GM23248 (cell line): ENCODE measurements around the gene NEK6. TPM values are rescaled to one million over a fixed set of nuclear protein-coding genes. Genes with fewer than 3 reads are reported as not detected.

Source experiments
- DNase-seq: peaks from one replicate; pipeline ENCODE4 v3.0.0-alpha.2; 2015
- H2AFZ ChIP-seq: fragments of 200-600 bp; sonication (generic); 2 replicates; pipeline ENCODE4 v1.6.1; 2016; ENCODE audit warnings: antibody characterized with exemption
- H3F3A ChIP-seq: fragments of 200-600 bp; sonication (generic); 2 replicates; pipeline ENCODE4 v1.6.1; 2016; ENCODE audit warnings: mild to moderate bottlenecking, antibody characterized with exemption, mixed run types; ENCODE audit not compliant: insufficient read depth
- H3K27ac ChIP-seq: fragments of 200-600 bp; sonication (generic); 2 replicates; pipeline ENCODE4 v1.5.1; 2016; ENCODE audit warnings: mild to moderate bottlenecking
- H3K27me3 ChIP-seq: fragments of 200-600 bp; sonication (generic); replicated peaks from 2 replicates; pipeline ENCODE4 v1.6.1; 2016; ENCODE audit warnings: mild to moderate bottlenecking; ENCODE audit not compliant: insufficient read depth
- H3K36me3 ChIP-seq: fragments of 200-600 bp; sonication (generic); 2 replicates; pipeline ENCODE4 v1.6.1; 2016; ENCODE audit warnings: low read depth, mild to moderate bottlenecking
- H3K4me1 ChIP-seq: fragments of 200-600 bp; sonication (generic); 2 replicates; pipeline ENCODE4 v1.6.1; 2016; ENCODE audit warnings: mild to moderate bottlenecking; ENCODE audit not compliant: insufficient read depth
- H3K4me2 ChIP-seq: fragments of 200-600 bp; sonication (generic); one replicate; pipeline ENCODE4 v1.6.1; 2016; ENCODE audit warnings: mild to moderate bottlenecking; ENCODE audit not compliant: unreplicated experiment
- H3K4me3 ChIP-seq: fragments of 200-600 bp; sonication (generic); 2 replicates; pipeline ENCODE4 v1.5.1; 2016; ENCODE audit warnings: mild to moderate bottlenecking
- H3K79me2 ChIP-seq: fragments of 200-600 bp; sonication (generic); 2 replicates; pipeline ENCODE4 v1.6.1; 2016; ENCODE audit warnings: mild to moderate bottlenecking; ENCODE audit not compliant: insufficient read depth
- H3K9ac ChIP-seq: fragments of 200-600 bp; sonication (generic); 2 replicates; pipeline ENCODE4 v1.6.1; 2016; ENCODE audit warnings: mild to moderate bottlenecking
- H3K9me2 ChIP-seq: fragments of 200-600 bp; sonication (generic); 2 replicates; pipeline ENCODE4 v1.6.1; 2016; ENCODE audit warnings: mixed run types, mild to moderate bottlenecking, moderate library complexity; ENCODE audit not compliant: insufficient read depth
- H3K9me3 ChIP-seq: fragments of 200-600 bp; sonication (generic); one replicate; pipeline ENCODE4 v1.6.1; 2017; ENCODE audit warnings: low read depth
- H4K20me1 ChIP-seq: fragments of 200-600 bp; sonication (generic); 2 replicates; pipeline ENCODE4 v1.6.0; 2016; ENCODE audit not compliant: insufficient read depth
- EZH2 ChIP-seq: fragments of 200-600 bp; sonication (generic); IDR thresholded peaks from 2 replicates; pipeline ENCODE4 v1.6.1; 2018; ENCODE audit warnings: antibody characterized with exemption, mild to moderate bottlenecking; ENCODE audit not compliant: insufficient read depth, poor library complexity, severe bottlenecking
- EZH2phosphoT487 ChIP-seq: fragments of 200-600 bp; sonication (generic); IDR thresholded peaks from 2 replicates; pipeline ENCODE4 v1.6.1; 2018; ENCODE audit warnings: antibody characterized with exemption, moderate library complexity, mild to moderate bottlenecking, low read depth; ENCODE audit not compliant: insufficient read depth
- WGBS, 2 experiments: methylation state at CpG; one replicate each; pipeline ENCODE4 v1.1.6; 2015 to 2017; ENCODE audit warnings: low lambda C conversion rate in 2 of 2, low coverage in 1 of 2; ENCODE audit errors: missing lambda C conversion rate in 2 of 2; 5-methylcytosine and 5-hydroxymethylcytosine counted together
- in situ Hi-C: fragments of 300-500 bp; cut with MboI; formaldehyde crosslinking; loops from 2 replicates; pipeline ENCODE4 v1.15.0; 2020
- polyA plus RNA-seq: library from polyadenylated mRNA; unstranded; fragments of >200 nt; fragmentation: Nextera tagmentation; extraction: Ambion mirVana; gene quantifications from 2 replicates; pipeline ENCODE4 v1.2.1, GENCODE V29; 2016
- total RNA-seq: library from RNA; depleted of rRNA; stranded (reverse); fragments of >200 nt; shearing (Covaris generic); gene quantifications from 2 replicates; pipeline ENCODE4 v1.2.3, GENCODE V29; 2014

Gene NEK6
- total and polyA plus RNA-seq, 2 experiments from 2014 or later, result 43.7 to 69.6 TPM

DNA sequence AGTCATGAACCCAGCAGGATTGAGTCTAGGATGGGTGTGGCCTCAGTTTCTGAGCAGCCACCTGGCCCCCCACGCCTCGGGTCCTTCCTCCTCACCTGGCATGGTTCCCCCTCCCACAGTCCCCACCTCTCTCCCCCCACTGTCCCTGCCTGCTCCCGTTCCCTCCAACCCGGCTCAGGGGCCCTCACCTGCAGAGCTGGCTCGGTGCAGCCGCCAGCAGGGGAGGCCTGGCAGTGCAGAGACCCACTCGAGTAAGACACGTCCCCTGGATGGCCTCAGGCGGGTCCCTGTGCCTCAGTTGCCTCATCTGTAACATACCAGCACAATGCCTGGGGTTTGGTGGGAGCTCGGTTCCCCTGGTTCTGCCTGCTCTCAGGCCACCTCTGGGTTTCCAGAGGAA is 66.2 kb downstream of the NEK6 start:
- Histone ChIP-seq H3K4me2 (no peak overlapping the region), H4K20me1 (no peaks in the 10 kb centered on the region), H3K4me1 (no peaks in the 10 kb centered on the region), H3K9me3 (no peaks in the 10 kb centered on the region), H3K27me3 (no peaks in the 10 kb centered on the region), H3K36me3 (peaks cover 27% of the 10 kb centered on the region), H3K27ac (no peak overlapping the region), H3K9ac (no peak overlapping the region), H3K4me3 (no peak overlapping the region), H2AFZ (no peak overlapping the region), H3K9me2 (no peaks in the 10 kb centered on the region), H3K79me2 (peaks cover 20% of the 10 kb centered on the region; the same call in 1 of the 2 replicates), H3F3A (peaks cover 7% of the 10 kb centered on the region; the same call in 1 of the 2 replicates)
- in situ Hi-C loops, result no loop called here
- no peak for TF ChIP-seq EZH2phosphoT487
- no peak for TF ChIP-seq EZH2
- DNase-seq, result no peak
- WGBS, 2 experiments, result 86 to 93% methylated on average over 6 to 10 of the region's 10 CpGs

DNA sequence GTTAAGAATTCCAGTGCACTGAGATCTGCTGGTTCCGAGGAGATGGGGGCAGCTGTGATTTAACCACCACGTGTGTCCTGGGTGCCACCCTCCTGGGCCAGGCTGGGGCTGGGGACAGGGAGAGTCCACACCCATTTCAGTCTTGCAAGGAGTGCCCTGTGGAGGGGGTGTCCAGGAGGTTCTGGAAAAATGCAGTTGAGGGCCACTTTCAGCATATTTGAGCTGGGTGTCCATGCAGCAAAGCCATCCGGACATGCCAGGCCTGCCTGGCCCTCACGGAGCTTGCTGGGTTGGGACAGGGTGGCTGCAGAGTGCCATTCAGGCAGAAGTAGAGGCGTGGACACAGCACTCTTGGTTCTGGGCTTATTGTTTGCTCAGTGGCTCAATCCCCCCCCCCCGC is 68.1 kb downstream of the NEK6 start:
- 96 to 97% methylated on average over 5 to 6 of the region's 6 CpGs for WGBS, 2 experiments
- no peaks in the 10 kb centered on the region for H3K27me3 ChIP-seq
- H3K36me3 ChIP-seq, result peaks cover 29% of the 10 kb centered on the region; the same call in 1 of the 2 replicates
- no peak overlapping the region for H3K9ac ChIP-seq
- DNase-seq, result no peak
- H3K4me1 ChIP-seq, result no peaks in the 10 kb centered on the region
- H3K4me2 ChIP-seq, result no peak overlapping the region
- peaks cover 2% of the 10 kb centered on the region; the same call in 1 of the 2 replicates for H3K79me2 ChIP-seq
- H3K9me3 ChIP-seq, result no peaks in the 10 kb centered on the region
- H3K9me2 ChIP-seq, result no peaks in the 10 kb centered on the region
- in situ Hi-C loops, result no loop called here
- H4K20me1 ChIP-seq, result no peaks in the 10 kb centered on the region
- no peak overlapping the region for H3K27ac ChIP-seq
- H3F3A ChIP-seq, result no peaks in the 10 kb centered on the region
- no peak overlapping the region for H2AFZ ChIP-seq
- H3K4me3 ChIP-seq, result no peak overlapping the region
- TF ChIP-seq EZH2 (no peak), EZH2phosphoT487 (no peak)

DNA sequence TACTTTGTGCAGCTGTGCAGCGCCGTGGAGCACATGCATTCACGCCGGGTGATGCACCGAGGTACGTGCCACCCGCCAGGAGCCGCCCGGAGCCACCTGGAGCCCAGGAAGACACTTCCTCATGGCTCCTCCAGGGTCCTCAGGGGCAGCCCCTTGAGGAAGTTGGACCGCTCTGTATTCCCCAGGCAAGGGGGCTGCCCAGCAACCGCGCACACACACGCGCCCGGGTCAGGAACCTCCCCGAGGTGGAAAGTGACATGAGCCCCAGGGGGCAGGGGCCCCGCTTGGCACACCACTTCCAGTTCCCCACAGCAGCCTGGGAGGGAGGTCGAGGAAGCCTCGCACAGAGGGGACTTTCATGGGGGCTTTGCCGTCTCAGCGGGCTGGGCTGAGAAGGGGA is 68.6 kb downstream of the NEK6 start:
- no peak overlapping the region for H3K9ac ChIP-seq
- no peaks in the 10 kb centered on the region for H4K20me1 ChIP-seq
- H2AFZ ChIP-seq, result no peak overlapping the region
- H3K79me2 ChIP-seq, result no peaks in the 10 kb centered on the region
- no peaks in the 10 kb centered on the region for H3K27me3 ChIP-seq
- no peak overlapping the region for H3K27ac ChIP-seq
- H3K9me3 ChIP-seq, result no peaks in the 10 kb centered on the region
- no peak overlapping the region for H3K4me2 ChIP-seq
- H3K36me3 ChIP-seq, result peaks cover 29% of the 10 kb centered on the region; the same call in 1 of the 2 replicates
- WGBS, 2 experiments, result 98% methylated on average over 19 of the region's 21 CpGs
- no peak overlapping the region for H3K4me3 ChIP-seq
- TF ChIP-seq EZH2phosphoT487 (no peak), EZH2 (no peak)
- no peaks in the 10 kb centered on the region for H3F3A ChIP-seq
- no peak for DNase-seq
- in situ Hi-C loops, result no loop called here
- no peaks in the 10 kb centered on the region for H3K9me2 ChIP-seq
- H3K4me1 ChIP-seq, result no peaks in the 10 kb centered on the region

DNA sequence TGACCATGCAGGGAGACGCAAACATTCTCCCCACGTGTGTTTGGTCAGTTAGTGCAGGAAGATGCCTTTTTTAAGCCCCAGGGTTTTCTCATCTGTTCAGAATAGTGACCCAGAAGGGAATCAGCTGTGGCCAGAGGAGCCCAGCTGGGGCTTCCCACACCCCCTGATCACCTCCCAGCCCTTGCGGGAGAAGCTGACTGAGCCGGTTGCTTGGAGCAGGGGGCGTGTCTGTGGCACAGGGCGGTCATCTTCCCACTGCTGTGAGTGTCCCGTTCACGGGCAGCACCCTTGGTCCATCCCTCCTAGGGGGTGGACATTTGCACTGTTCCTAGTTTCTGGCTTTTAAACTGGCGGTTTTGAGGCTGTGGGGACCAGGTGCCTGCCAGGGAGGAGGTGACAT is 69.7 kb downstream of the NEK6 start:
- no peak for DNase-seq
- no peaks in the 10 kb centered on the region for H4K20me1 ChIP-seq
- no peaks in the 10 kb centered on the region for H3F3A ChIP-seq
- in situ Hi-C loops, result no loop called here
- H3K79me2 ChIP-seq, result no peaks in the 10 kb centered on the region
- no peak overlapping the region for H3K27ac ChIP-seq
- no peaks in the 10 kb centered on the region for H3K9me3 ChIP-seq
- H3K4me2 ChIP-seq, result no peak overlapping the region
- no peaks in the 10 kb centered on the region for H3K9me2 ChIP-seq
- WGBS, 2 experiments, result 82 to 84% methylated on average over 9 of the region's 9 CpGs
- TF ChIP-seq EZH2phosphoT487, result no peak
- TF ChIP-seq EZH2, result no peak
- H3K4me1 ChIP-seq, result no peaks in the 10 kb centered on the region
- H3K9ac ChIP-seq, result no peak overlapping the region
- peaks cover 30% of the 10 kb centered on the region; the same call in 1 of the 2 replicates for H3K36me3 ChIP-seq
- no peak overlapping the region for H2AFZ ChIP-seq
- no peak overlapping the region for H3K4me3 ChIP-seq
- no peaks in the 10 kb centered on the region for H3K27me3 ChIP-seq

DNA sequence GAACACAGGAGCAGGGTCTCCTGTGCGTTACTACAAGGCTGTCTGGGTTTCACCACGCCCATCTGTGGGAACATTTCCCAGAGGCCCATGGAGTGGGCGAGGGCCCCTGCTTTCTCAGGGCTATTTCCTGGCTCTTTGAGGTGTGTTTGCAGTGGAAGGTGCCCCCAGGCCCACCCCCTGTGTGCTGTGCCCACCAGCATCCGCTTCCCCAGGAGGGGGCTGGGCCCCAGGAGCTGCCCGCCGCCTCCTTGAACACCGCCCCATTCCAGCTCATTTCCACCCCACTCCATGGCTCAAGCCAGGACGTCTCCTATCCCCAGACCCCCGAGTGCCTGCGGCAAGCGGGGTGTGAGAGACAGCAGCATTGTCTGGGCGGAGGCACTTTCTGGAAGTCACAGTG is 70.5 kb downstream of the NEK6 start:
- Histone ChIP-seq H3K4me1 (no peaks in the 10 kb centered on the region), H3K27ac (no peak overlapping the region), H3K4me2 (no peak overlapping the region), H3K9me2 (no peaks in the 10 kb centered on the region), H4K20me1 (no peaks in the 10 kb centered on the region), H3K79me2 (no peaks in the 10 kb centered on the region), H2AFZ (no peak overlapping the region), H3F3A (no peaks in the 10 kb centered on the region), H3K9ac (no peak overlapping the region), H3K27me3 (no peaks in the 10 kb centered on the region), H3K4me3 (no peak overlapping the region), H3K36me3 (peaks cover 26% of the 10 kb centered on the region; the same call in 1 of the 2 replicates), H3K9me3 (no peaks in the 10 kb centered on the region)
- WGBS, 2 experiments, result 94 to 95% methylated on average over 12 of the region's 12 CpGs
- in situ Hi-C loops, result no loop called here
- TF ChIP-seq EZH2phosphoT487 (no peak), EZH2 (no peak)
- no peak for DNase-seq
